Measurements from ENCODE around the gene CMTR1. TPM values are rescaled to one million over a fixed set of nuclear protein-coding genes. Genes with fewer than 3 reads are reported as not detected.

The CMTR1 gene
- total RNA-seq, 1 experiment from 2014 or later, result 34.8 TPM

- no peak for TF ChIP-seq CTCF (conservative IDR thresholded peaks at IDR 0.05)
- no CpG with 5 or more reads among the region's 6 CpGs for WGBS (ENCODE audit: extremely low coverage, insufficient read length, low lambda C conversion rate)
- H3K4me3 Mint-ChIP-seq, result no peak overlapping the region
- Histone ChIP-seq H2BK12ac (ENCODE audit: insufficient read length, low read depth, low read length) (no peak overlapping the region), H3K27ac (ENCODE audit: insufficient read length, low read depth, low read length) (no peak overlapping the region), H3K23ac (ENCODE audit: insufficient read length, low read depth, low read length) (no peak overlapping the region), H3K4ac (ENCODE audit: low read depth, low read length) (no peak overlapping the region), H3K56ac (ENCODE audit: insufficient read length, low read depth, low read length) (no peak overlapping the region), H2BK20ac (ENCODE audit: low read depth, low read length, poor library complexity, severe bottlenecking) (no peak overlapping the region), H3K4me1 (ENCODE audit: insufficient read depth, low read length) (no peaks in the 10 kb centered on the region), H3K27me3 (ENCODE audit: insufficient read depth, low read length) (no peaks in the 10 kb centered on the region), H3K4me2 (ENCODE audit: insufficient read depth, insufficient read length, low read length) (no peak overlapping the region), H3K79me1 (ENCODE audit: insufficient read depth, low read depth, low read length, poor library complexity, severe bottlenecking) (no peaks in the 10 kb centered on the region), H2BK15ac (ENCODE audit: low read depth, low read length) (no peak overlapping the region), H3K9me3 (ENCODE audit: control insufficient read depth, low read depth, low read length) (no peaks in the 10 kb centered on the region), H2BK5ac (ENCODE audit: insufficient read length, low read length) (no peak overlapping the region), H3K18ac (ENCODE audit: insufficient read length, low read depth, low read length) (no peak overlapping the region), H4K91ac (ENCODE audit: insufficient read length, low read depth, low read length) (no peak overlapping the region), H3K14ac (ENCODE audit: insufficient read depth, low read length) (no peak overlapping the region), H4K8ac (replicated peaks; ENCODE audit: insufficient read length, low read depth, low read length) (no peak overlapping the region), H4K20me1 (ENCODE audit: control insufficient read depth, insufficient read depth, insufficient read length) (no peaks in the 10 kb centered on the region), H3K9ac (ENCODE audit: extremely low read depth, insufficient read length, low read length) (no peak overlapping the region), H3K79me2 (ENCODE audit: insufficient read depth, low read length) (no peaks in the 10 kb centered on the region), H4K5ac (ENCODE audit: insufficient read length, low read depth, low read length) (no peak overlapping the region), H3T11ph (ENCODE audit: low read length) (no peak overlapping the region), H2AFZ (ENCODE audit: low read length) (no peak overlapping the region), H3K23me2 (ENCODE audit: insufficient read length, low read depth, low read length, poor library complexity, severe bottlenecking) (no peaks in the 10 kb centered on the region), H2AK5ac (ENCODE audit: insufficient read length, low read length) (no peak overlapping the region), H2BK120ac (ENCODE audit: low read depth, low read length, poor library complexity, severe bottlenecking) (no peak overlapping the region)
- no peaks in the 10 kb centered on the region for H3K27me3 Mint-ChIP-seq (ENCODE audit: low read depth)
- no peak for DNase-seq
- H3K4me1 Mint-ChIP-seq, result peaks cover 13 to 19% of the 10 kb centered on the region in 2 experiments
- H3K36me3 Mint-ChIP-seq (ENCODE audit: insufficient read depth in 1 of 3, low read depth in 3 of 3), result peaks cover 20 to 78% (median 56%) of the 10 kb centered on the region in 3 experiments; a peak in 6 of 7 replicates
- H3K9me3 Mint-ChIP-seq, result no peaks in the 10 kb centered on the region
- H3K27ac Mint-ChIP-seq, result no peak overlapping the region
Measured at GRCh38 chr6:37456126-37456525, 23.1 kb downstream of the CMTR1 start.

Data from H9 (cell line).